Activated CD4-positive, alpha-beta memory T cell treated with anti-CD3 and anti-CD28 coated beads for 36 hours (primary cell): Measurements from ENCODE around the gene ATP6V0D1. TPM values are rescaled to one million over a fixed set of nuclear protein-coding genes. Genes with fewer than 3 reads are reported as not detected.
A peak's percentile ranks its signal among the peaks of the same experiment; 100 is the strongest.

ENCODE experiments used
- CTCF ChIA-PET: fragments of 350-600 bp; sonication (Branson Sonifier 250); formaldehyde crosslinking; loops from one replicate; lab custom pipeline; 2021; ENCODE audit warnings: antibody characterized with exemption, inconsistent platforms; lab: Charles Lee
- POLR2A ChIA-PET: fragments of 350-600 bp; sonication (Branson Sonifier 250); formaldehyde crosslinking; loops from one replicate; lab custom pipeline; 2021; ENCODE audit warnings: antibody characterized with exemption; lab: Charles Lee
- DNase-seq: peaks from one replicate; pipeline ENCODE4 v3.0.0-alpha.2; 2020
- H3K27ac Mint-ChIP-seq: one replicate; pipeline ENCODE4 v1.8.0; 2021; ENCODE audit warnings: mixed read lengths
- H3K27me3 Mint-ChIP-seq: one replicate; pipeline ENCODE4 v1.8.0; 2021; ENCODE audit warnings: mixed read lengths
- H3K36me3 Mint-ChIP-seq: one replicate; pipeline ENCODE4 v1.8.0; 2021; ENCODE audit warnings: mixed read lengths
- H3K4me1 Mint-ChIP-seq: one replicate; pipeline ENCODE4 v1.8.0; 2021; ENCODE audit warnings: low read depth, mixed read lengths
- H3K4me3 Mint-ChIP-seq: one replicate; pipeline ENCODE4 v1.8.0; 2021; ENCODE audit warnings: mild to moderate bottlenecking, mixed read lengths
- H3K9me3 Mint-ChIP-seq: one replicate; pipeline ENCODE4 v1.8.0; 2021; ENCODE audit warnings: mixed read lengths
- intact Hi-C: fragments of 100-400 bp; cut with micrococcal nuclease; formaldehyde crosslinking; loops from one replicate; pipeline ENCODE4 v1.15.1; 2023
- total RNA-seq, 2 experiments: library from RNA; stranded (reverse); gene quantifications; one replicate each; pipeline ENCODE4 v1.2.3, GENCODE V29; 2021

The ATP6V0D1 gene
- total RNA-seq, 2 experiments from 2014 or later, result 25.0 to 26.3 TPM

DNA sequence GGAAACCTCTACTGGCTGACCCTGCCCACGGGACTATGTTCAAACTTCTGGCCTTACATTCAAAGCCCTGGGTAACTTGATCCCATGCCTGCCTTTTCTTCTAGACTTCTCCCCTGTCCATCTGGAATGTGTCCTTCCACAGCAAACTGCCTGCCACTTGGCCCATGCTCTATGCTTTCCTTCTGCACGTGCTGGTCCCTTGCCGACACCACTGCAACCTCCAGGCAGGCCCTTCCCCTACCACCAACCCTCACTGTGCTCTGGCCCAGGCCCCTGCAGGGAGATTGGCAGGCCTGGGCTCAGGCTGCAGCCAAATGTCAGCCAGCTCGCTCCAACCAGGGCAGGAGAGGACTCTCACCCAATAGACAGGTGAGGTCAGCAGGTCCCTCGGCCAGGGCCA is 39.0 kb downstream of the ATP6V0D1 start:
- Mint-ChIP-seq H3K36me3 (peaks cover 6% of the 10 kb centered on the region), H3K27me3 (no peaks in the 10 kb centered on the region), H3K4me3 (no peak overlapping the region), H3K4me1 (peaks cover 3% of the 10 kb centered on the region), H3K27ac (no peak overlapping the region), H3K9me3 (no peaks in the 10 kb centered on the region)
- no peak for DNase-seq
- ChIA-PET POLR2A (no interaction called here), CTCF (interaction anchor here (1.0 to 2.2 kb wide), 3 partner anchors 9 to 25 kb away, joined by 3 to 11 read pairs (median 3); no protein-coding TSS in a partner anchor)
- intact Hi-C loops, result no loop called here

GRCh38 chr16:67441271-67441753 is 39.6 kb downstream of the ATP6V0D1 start:
- POLR2A ChIA-PET, result interaction anchor here (1.2 kb wide), 1 partner anchor 12 kb away, joined by 3 read pairs; no protein-coding TSS in a partner anchor
- CTCF ChIA-PET, result interaction anchor here (1.0 to 2.2 kb wide), 4 partner anchors 8 to 24 kb away, joined by 3 to 11 read pairs (median 4); partner anchors contain the start of gene HSD11B2
- Mint-ChIP-seq H3K4me3 (no peak overlapping the region), H3K36me3 (peaks cover 6% of the 10 kb centered on the region), H3K4me1 (peaks cover 3% of the 10 kb centered on the region), H3K27me3 (no peaks in the 10 kb centered on the region), H3K27ac (no peak overlapping the region), H3K9me3 (no peaks in the 10 kb centered on the region)
- no peak for DNase-seq
- intact Hi-C loops, result no loop called here

- ChIA-PET CTCF (interaction anchor here (1.4 to 1.6 kb wide), 2 partner anchors 8 to 11 kb away, joined by 5 read pairs; partner anchors contain the start of gene HSD11B2), POLR2A (interaction anchor here (0.6 kb wide), 1 partner anchor 184 kb away, joined by 3 read pairs; no protein-coding TSS in a partner anchor)
- Mint-ChIP-seq H3K36me3 (peaks cover 6% of the 10 kb centered on the region), H3K27ac (no peak overlapping the region), H3K4me3 (no peak overlapping the region), H3K9me3 (no peaks in the 10 kb centered on the region), H3K27me3 (no peaks in the 10 kb centered on the region), H3K4me1 (peaks cover 3% of the 10 kb centered on the region)
- no peak for DNase-seq
- intact Hi-C loops, result no loop called here
Measured at GRCh38 chr16:67438824-67439393, 42.0 kb downstream of the ATP6V0D1 start.

DNA sequence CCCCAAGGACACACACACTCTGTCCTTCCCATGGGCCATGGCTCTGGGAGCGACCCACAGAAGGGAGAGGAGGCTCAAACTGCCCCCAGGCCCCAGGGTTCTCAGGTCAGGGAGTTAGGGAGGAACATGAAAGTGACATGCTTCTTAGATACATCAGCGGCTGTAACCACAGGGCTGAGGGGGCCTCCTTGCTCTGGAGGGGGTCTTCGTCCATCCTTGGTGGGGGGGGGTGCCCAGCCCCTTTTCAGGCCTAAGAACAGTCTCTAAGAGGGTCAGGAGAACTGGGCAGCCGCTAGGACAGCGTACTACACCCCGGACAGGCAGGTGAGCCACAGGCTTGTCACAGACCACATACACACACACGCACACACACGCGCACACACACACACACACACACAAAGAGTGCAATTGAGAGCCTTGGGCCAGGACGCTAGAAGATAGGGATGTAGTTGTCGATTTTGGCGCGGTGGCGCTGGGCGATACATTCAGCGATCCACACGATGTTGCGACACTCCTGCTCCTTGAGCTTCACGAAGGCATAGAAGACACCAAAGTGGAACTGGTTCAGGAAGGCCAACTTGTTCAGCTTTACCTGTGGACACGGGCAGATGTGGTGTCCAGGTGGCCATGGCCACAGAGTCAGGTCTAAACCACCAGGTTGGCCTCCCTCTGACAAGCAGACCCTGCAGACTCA is 42.7 kb downstream of the ATP6V0D1 start:
- intact Hi-C loops, result no loop called here
- H3K4me1 Mint-ChIP-seq, result peaks cover 3% of the 10 kb centered on the region
- POLR2A ChIA-PET, result no interaction called here
- H3K27ac Mint-ChIP-seq, result no peak overlapping the region
- peaks cover 6% of the 10 kb centered on the region for H3K36me3 Mint-ChIP-seq
- no peak overlapping the region for H3K4me3 Mint-ChIP-seq
- H3K27me3 Mint-ChIP-seq, result no peaks in the 10 kb centered on the region
- CTCF ChIA-PET, result interaction anchor here (1.4 to 1.6 kb wide), 2 partner anchors 8 to 10 kb away, joined by 5 read pairs; partner anchors contain the start of gene HSD11B2
- DNase-seq, result no peak
- no peaks in the 10 kb centered on the region for H3K9me3 Mint-ChIP-seq

DNA sequence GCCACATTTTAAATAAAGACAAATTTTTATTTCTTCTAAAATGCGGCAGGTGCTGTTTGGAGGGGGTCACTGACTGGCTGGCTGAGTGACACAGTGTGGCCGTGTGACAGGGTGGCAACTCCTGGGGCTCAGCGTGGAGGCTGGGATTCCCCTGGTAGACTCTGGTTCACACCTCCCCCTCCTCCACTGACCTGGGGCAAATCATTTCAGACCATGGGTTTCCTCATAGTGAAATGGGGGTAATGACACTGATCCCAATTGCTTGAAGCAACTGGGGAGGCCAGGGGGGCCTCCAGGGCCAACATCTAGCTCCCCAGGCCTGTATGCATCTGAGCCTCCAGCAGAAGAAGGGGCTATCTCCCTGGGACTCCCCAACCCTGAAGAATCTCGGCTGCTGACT is 43.4 kb downstream of the ATP6V0D1 start:
- ChIA-PET CTCF (interaction anchor here (0.9 kb wide), 1 partner anchor 10 kb away, joined by 3 read pairs; no protein-coding TSS in a partner anchor), POLR2A (no interaction called here)
- no peaks in the 10 kb centered on the region for H3K9me3 Mint-ChIP-seq
- peaks cover 4% of the 10 kb centered on the region for H3K4me1 Mint-ChIP-seq
- DNase-seq, result peak; percentile 37
- no peak overlapping the region for H3K4me3 Mint-ChIP-seq
- intact Hi-C loops, result no loop called here
- H3K36me3 Mint-ChIP-seq, result peaks cover 6% of the 10 kb centered on the region
- H3K27me3 Mint-ChIP-seq, result no peaks in the 10 kb centered on the region
- H3K27ac Mint-ChIP-seq, result no peak overlapping the region

GRCh38 chr16:67436640-67437193 is 44.2 kb downstream of the ATP6V0D1 start:
- CTCF ChIA-PET, result interaction anchor here (1.2 kb wide), 1 partner anchor 9 kb away, joined by 3 read pairs; no protein-coding TSS in a partner anchor
- Mint-ChIP-seq H3K27me3 (peaks cover under 1% of the 10 kb centered on the region), H3K4me3 (no peak overlapping the region), H3K9me3 (no peaks in the 10 kb centered on the region), H3K4me1 (peaks cover 7% of the 10 kb centered on the region), H3K36me3 (peaks cover 6% of the 10 kb centered on the region), H3K27ac (no peak overlapping the region)
- DNase-seq, result no peak
- intact Hi-C loops, result no loop called here
- POLR2A ChIA-PET, result no interaction called here

- Mint-ChIP-seq H3K4me1 (peaks cover 10% of the 10 kb centered on the region), H3K4me3 (no peak overlapping the region), H3K9me3 (no peaks in the 10 kb centered on the region), H3K27ac (no peak overlapping the region), H3K27me3 (peaks cover 4% of the 10 kb centered on the region), H3K36me3 (peaks cover 6% of the 10 kb centered on the region)
- DNase-seq, result no peak
- ChIA-PET POLR2A (no interaction called here), CTCF (interaction anchor here (1.2 kb wide), 1 partner anchor 8 kb away, joined by 3 read pairs; no protein-coding TSS in a partner anchor)
- intact Hi-C loops, result no loop called here
Measured at GRCh38 chr16:67435758-67436164, 45.2 kb downstream of the ATP6V0D1 start.

GRCh38 chr16:67433131-67433719 is 47.7 kb downstream of the ATP6V0D1 start:
- Mint-ChIP-seq H3K4me1 (peaks cover 13% of the 10 kb centered on the region), H3K4me3 (no peak overlapping the region), H3K36me3 (peaks cover 1% of the 10 kb centered on the region)

DNA sequence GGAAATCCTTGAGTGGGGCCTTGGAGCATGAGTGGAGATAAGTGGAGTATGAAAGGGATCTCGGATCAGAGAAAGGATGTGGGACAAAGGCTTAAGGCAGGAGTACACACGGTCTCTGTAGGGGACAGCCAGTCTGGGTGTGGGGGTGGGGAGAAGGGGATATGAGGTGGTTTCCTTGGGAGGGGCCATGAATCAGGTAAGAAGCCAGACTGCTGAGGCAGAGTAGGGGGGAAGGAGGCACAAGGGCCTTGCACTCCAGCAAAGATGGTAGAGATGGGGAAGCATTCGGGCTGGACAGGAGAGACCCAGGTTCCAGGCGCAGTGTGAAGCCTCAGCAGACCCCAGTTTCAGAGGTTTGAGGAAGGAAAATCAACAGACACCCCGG is 48.5 kb downstream of the ATP6V0D1 start:
- Mint-ChIP-seq H3K27me3 (peaks cover 23% of the 10 kb centered on the region), H3K27ac (no peak overlapping the region), H3K4me1 (peaks cover 10% of the 10 kb centered on the region), H3K4me3 (no peak overlapping the region), H3K36me3 (no peaks in the 10 kb centered on the region), H3K9me3 (no peaks in the 10 kb centered on the region)
- DNase-seq, result no peak
- intact Hi-C loops, result no loop called here
- ChIA-PET POLR2A (no interaction called here), CTCF (interaction anchor here (0.8 to 1.4 kb wide), 4 partner anchors 10 to 185 kb away, joined by 3 to 4 read pairs (median 3); partner anchors contain the start of gene FHOD1)

More at GRCh38 chr16:67433131-67433719, 47.7 kb downstream of the ATP6V0D1 start:
- H3K27ac Mint-ChIP-seq, result no peak overlapping the region
- DNase-seq, result no peak
- CTCF ChIA-PET, result interaction anchor here (1.4 kb wide), 1 partner anchor 9 kb away, joined by 3 read pairs; no protein-coding TSS in a partner anchor
- peaks cover 20% of the 10 kb centered on the region for H3K27me3 Mint-ChIP-seq
- POLR2A ChIA-PET, result no interaction called here
- no peaks in the 10 kb centered on the region for H3K9me3 Mint-ChIP-seq
- intact Hi-C loops, result no loop called here

DNA sequence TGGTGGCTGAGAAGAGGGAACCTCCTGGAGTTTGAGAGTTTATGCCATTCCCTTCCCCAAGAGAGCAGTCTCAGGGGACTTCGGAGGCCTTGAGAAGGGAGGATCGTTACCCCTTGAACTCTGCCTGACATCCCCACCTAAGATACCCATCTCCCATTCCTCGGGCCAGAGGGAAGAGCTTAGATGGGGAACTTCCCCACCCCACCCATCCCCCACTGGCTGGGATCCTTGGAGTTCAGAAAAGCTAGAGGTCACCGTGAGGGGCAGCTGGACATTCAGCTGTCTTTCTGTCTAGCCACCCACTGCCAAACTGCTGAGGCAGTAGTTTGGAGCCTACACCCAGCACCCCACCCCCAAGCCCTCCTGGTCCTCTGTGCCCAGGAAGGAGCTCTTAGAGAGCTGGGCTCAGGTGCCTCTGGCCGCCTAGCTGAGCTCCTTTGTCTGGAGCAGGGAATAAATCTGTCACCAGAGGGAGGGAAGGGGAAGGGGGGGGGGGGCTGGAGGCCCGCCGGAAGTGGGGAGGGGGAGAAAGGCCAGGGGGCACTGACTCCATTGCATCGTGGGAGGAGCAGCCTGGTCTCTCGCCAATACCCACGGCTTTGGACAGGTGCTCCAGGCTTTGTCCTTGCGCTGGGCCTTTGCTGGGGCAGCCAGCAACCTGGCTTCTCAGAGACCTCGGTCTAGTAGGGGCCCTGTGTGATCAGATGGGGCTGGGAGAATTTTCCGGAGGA is 49.0 kb downstream of the ATP6V0D1 start:
- DNase-seq, result no peak
- no peak overlapping the region for H3K27ac Mint-ChIP-seq
- ChIA-PET CTCF (interaction anchor here (0.8 to 1.4 kb wide), 3 partner anchors 168 to 184 kb away, joined by 3 to 4 read pairs (median 3); partner anchors contain the start of gene FHOD1), POLR2A (interaction anchor here (1.8 kb wide), 1 partner anchor 19 kb away, joined by 4 read pairs; no protein-coding TSS in a partner anchor)
- no peaks in the 10 kb centered on the region for H3K36me3 Mint-ChIP-seq
- no peaks in the 10 kb centered on the region for H3K9me3 Mint-ChIP-seq
- intact Hi-C loops, result no loop called here
- peaks cover 27% of the 10 kb centered on the region for H3K27me3 Mint-ChIP-seq
- H3K4me3 Mint-ChIP-seq, result peak overlapping the region; percentile 28
- peaks cover 10% of the 10 kb centered on the region for H3K4me1 Mint-ChIP-seq
